Measurements from ENCODE around the gene ACBD4. TPM values are rescaled to one million over a fixed set of nuclear protein-coding genes. Genes with fewer than 3 reads are reported as not detected.
A peak's percentile ranks its signal among the peaks of the same experiment; 100 is the strongest.

ACBD4 gene
- total and polyA plus RNA-seq, 10 of the 15 experiments (the other 5 are each of a cell fraction or from before 2014, with no cell fraction given) = 0.20 to 13.8 (median 6.9) TPM

GRCh38 chr17:45161288-45162024 is 26.0 kb downstream of the ACBD4 start, which contains the start of gene HEXIM2 (continued):
- TF ChIP-seq JUND (IDR thresholded peaks at IDR 0.05; ENCODE audit: low read depth, low read length) (peak; percentile 39; the same call in 1 of the 2 replicates), RCOR1 (conservative IDR thresholded peaks at IDR 0.05; ENCODE audit: low read depth, low read length) (no peak), KLF5 (IDR thresholded peaks at IDR 0.05; ENCODE audit: partially characterized antibody) (peak; percentile 91), KAT2A (conservative IDR thresholded peaks at IDR 0.05; ENCODE audit: control insufficient read depth, low read depth, low read length) (no peak), BHLHE40 (IDR thresholded peaks at IDR 0.05; ENCODE audit: borderline replicate concordance in 1 of 2, low read depth in 2 of 2, low read length in 1 of 2) (peak in 1 of 2 experiments; percentile 36; a peak in 3 of 4 replicates), SUPT20H (IDR thresholded peaks at IDR 0.05; ENCODE audit: borderline replicate concordance, control insufficient read depth, low read depth, low read length) (no peak), IKZF1 (conservative IDR thresholded peaks at IDR 0.05) (peak; percentile 97), E2F8 (IDR thresholded peaks at IDR 0.05; ENCODE audit: low read depth, partially characterized antibody) (peak; percentile 36), DPF2 (IDR thresholded peaks at IDR 0.05) (peak; percentile 77; the same call in 1 of the 2 replicates), MEF2A (IDR thresholded peaks at IDR 0.05; ENCODE audit: insufficient read depth, low read depth, low read length) (no peak), CEBPB (IDR thresholded peaks at IDR 0.05; ENCODE audit: borderline replicate concordance in 1 of 2, low read depth in 2 of 2, low read length in 2 of 2) (no peak), MYC (IDR thresholded peaks at IDR 0.05; ENCODE audit: insufficient read depth, insufficient read length, insufficient replicate concordance, low read length, severe bottlenecking) (no peak), SP1 (IDR thresholded peaks at IDR 0.05; ENCODE audit: low read depth, low read length) (peak; percentile 94), EP300 (IDR thresholded peaks at IDR 0.05; ENCODE audit: borderline replicate concordance in 1 of 2, control insufficient read depth in 1 of 2, low read depth in 2 of 2, low read length in 2 of 2) (peak in 1 of 2 experiments; percentile 69; a peak in 2 of 4 replicates), JUNB (IDR thresholded peaks at IDR 0.05) (0 out of 2 replicates have a peak, but pooled peaks have one; percentile 13), SMC3 (IDR thresholded peaks at IDR 0.05; ENCODE audit: borderline replicate concordance, low read length) (no peak; the same call in 1 of the 2 replicates), ZZZ3 (IDR thresholded peaks at IDR 0.05; ENCODE audit: control insufficient read depth, insufficient read length, low read depth) (no peak), RAD21 (IDR thresholded peaks at IDR 0.05; ENCODE audit: insufficient read depth, low read depth, low read length) (no peak), CBX5 (IDR thresholded peaks at IDR 0.05; ENCODE audit: low read depth) (peak; percentile 68; the same call in 1 of the 2 replicates), HCFC1 (IDR thresholded peaks at IDR 0.05; ENCODE audit: low read length) (peak; percentile 95), TCF12 (IDR thresholded peaks at IDR 0.05; ENCODE audit: low read depth, low read length) (peak; percentile 55; the same call in 1 of the 2 replicates), SKIL (IDR thresholded peaks at IDR 0.05; ENCODE audit: low read depth, poor library complexity, severe bottlenecking) (no peak), CBX3 (IDR thresholded peaks at IDR 0.05; ENCODE audit: borderline replicate concordance, low read depth) (no peak), EED (IDR thresholded peaks at IDR 0.05; ENCODE audit: low read depth) (0 out of 2 replicates have a peak, but pooled peaks have one; percentile 49), MXI1 (IDR thresholded peaks at IDR 0.05; ENCODE audit: low read depth, low read length) (no peak), NBN (IDR thresholded peaks at IDR 0.05) (peak; percentile 77)

Measured in GM12878 (cell line).